ENCODE data around the gene FBXL13.

FBXL13 gene

DNA sequence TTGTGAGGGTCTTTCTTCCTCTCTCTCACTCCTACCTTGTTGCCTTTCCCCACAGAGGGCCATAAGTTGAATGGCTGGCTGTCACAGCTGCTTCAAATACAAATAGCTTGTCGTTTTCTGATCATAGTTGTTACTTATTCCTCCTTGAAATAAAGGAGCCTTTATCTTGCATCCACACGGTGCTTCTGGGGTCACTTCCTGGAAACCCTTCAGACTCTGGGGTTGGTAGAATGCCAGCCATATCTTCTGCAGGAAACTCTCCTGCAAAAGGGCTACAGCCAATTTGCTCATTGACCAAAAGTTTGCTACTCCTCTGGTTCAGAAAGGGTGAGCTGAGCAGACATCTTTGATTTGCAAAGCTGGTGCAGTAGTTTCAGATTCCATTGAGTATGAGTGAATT, 255.4 kb downstream of the FBXL13 start:
- H3K4me3 ChIP-seq (ENCODE audit: low read depth, low read length): no peak overlapping the region
- in situ Hi-C loops (cut with HindIII; ENCODE audit: low sequenced_read_pairs): no loop called here
- TF ChIP-seq, protein P1, sequence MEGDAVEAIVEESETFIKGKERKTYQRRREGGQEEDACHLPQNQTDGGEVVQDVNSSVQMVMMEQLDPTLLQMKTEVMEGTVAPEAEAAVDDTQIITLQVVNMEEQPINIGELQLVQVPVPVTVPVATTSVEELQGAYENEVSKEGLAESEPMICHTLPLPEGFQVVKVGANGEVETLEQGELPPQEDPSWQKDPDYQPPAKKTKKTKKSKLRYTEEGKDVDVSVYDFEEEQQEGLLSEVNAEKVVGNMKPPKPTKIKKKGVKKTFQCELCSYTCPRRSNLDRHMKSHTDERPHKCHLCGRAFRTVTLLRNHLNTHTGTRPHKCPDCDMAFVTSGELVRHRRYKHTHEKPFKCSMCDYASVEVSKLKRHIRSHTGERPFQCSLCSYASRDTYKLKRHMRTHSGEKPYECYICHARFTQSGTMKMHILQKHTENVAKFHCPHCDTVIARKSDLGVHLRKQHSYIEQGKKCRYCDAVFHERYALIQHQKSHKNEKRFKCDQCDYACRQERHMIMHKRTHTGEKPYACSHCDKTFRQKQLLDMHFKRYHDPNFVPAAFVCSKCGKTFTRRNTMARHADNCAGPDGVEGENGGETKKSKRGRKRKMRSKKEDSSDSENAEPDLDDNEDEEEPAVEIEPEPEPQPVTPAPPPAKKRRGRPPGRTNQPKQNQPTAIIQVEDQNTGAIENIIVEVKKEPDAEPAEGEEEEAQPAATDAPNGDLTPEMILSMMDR (IDR thresholded peaks at IDR 0.05; ENCODE audit: low read depth, low read length, missing control alignments): no peak
- no peak for DNase-seq (ENCODE audit: low read depth)

DNA sequence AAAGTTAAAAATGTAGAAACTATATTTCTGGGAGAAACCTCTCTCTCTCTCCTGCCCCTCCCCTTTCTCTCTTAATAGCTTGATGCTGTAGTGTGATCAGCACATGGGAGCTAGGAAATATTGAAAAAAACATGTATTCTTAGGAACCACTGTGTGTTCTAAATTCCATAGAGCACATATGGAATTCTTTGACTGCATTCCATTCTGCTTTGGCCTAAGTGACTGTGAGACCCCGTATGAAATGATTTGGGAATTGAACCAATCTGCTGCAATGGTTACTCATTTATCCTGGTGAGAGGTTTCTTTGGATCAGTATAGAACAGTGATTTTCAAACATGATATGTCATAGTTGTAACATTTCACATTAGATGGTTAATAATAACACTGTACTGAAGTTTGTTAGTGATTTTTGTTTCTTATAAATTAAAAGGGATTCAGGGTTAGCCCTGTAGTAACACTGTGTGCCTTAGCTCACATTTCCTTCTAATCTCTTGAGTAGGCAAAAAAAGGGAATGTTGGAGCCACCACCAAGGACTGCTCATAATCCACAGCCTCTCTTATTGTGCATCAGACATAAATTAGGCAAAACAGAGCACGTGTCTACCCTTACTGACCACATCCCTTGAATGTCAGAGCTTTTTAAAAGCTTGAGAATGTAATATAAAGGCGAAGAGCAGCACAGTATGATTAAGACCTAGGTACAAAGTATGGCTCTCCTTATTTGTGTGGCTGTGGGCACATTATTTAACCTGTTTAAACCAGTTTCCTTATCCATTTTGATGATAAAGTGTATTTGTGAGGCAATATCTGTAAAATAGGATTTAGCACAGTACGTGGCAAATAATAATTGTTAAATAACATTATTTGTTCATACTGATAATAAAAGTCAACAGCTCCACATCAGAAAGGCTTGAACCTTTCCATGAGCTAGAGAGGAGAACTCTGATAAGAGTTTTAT, 256.7 kb downstream of the FBXL13 start:
- no peak for DNase-seq (ENCODE audit: low read depth)
- no peak overlapping the region for H3K4me3 ChIP-seq (ENCODE audit: low read depth, low read length)
- in situ Hi-C loops (cut with HindIII; ENCODE audit: low sequenced_read_pairs): no loop called here
- TF ChIP-seq, protein P1 (IDR thresholded peaks at IDR 0.05; ENCODE audit: low read depth, low read length, missing control alignments): no peak

DNA sequence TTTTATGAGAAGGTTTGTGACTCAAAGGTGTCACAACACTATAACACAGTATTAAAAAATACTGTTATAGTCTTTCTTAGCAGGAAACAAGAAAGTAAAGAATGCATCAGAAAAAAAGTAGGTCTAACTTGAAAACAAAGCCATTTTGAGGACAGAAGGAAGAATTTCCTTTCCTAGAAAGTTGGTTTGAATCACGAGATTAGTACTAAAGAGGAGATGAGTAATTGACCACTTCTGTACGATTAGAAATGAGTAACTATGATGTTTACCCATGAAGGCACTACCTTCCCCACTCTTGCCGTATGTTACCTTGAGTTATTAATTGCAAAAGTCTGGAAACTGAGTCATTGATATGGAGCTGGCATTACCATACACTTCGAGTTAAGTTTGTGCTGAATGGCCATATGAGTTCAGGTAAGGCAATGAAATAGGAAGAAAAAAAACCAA, 260.5 kb downstream of the FBXL13 start:
- no peak overlapping the region for H3K4me3 ChIP-seq (ENCODE audit: low read depth, low read length)
- TF ChIP-seq, protein P1 (IDR thresholded peaks at IDR 0.05; ENCODE audit: low read depth, low read length, missing control alignments): no peak
- in situ Hi-C loops (cut with HindIII; ENCODE audit: low sequenced_read_pairs): no loop called here
- no peak for DNase-seq (ENCODE audit: low read depth)

DNA sequence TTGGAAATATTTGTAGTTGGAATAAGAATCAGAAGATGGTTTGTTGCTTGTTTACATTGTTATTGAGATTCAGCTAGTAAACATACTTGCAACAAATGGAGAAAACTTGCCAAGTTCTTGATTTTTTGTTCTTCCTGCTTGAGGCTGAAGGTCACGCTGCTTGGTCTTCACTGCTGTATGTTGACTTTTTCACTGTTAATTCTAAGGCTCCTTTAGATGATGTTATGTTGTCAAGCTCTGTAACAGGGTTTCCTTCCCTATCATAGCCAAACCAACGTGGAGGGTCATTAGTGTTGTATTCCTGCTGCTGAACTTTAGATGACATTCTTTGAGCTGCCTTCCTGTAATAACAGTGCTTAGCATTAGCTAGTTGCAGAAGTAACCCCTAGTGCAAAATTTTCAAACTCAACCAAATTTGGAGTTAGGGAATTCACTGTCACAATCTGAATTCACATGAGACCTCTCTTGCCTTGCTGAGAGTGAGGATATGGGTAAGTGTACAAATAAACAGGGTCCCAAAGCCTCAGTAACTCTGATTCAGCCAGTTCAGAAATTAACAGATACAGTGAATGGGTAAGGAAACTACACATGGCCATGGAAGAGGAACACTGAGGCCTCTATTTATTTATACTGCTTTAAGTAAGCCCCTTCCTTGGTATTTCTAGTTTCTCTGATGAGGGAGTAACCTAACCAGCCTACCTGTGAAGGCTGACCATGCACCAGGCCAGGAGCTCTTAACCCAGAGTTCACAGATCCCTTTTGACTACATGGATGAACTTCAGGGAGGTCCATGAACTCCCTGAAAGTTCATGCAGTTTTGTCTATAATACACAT, 261.2 kb downstream of the FBXL13 start:
- H3K4me3 ChIP-seq (ENCODE audit: low read depth, low read length): no peak overlapping the region
- in situ Hi-C loops (cut with HindIII; ENCODE audit: low sequenced_read_pairs): no loop called here
- no peak for DNase-seq (ENCODE audit: low read depth)
- TF ChIP-seq, protein P1 (IDR thresholded peaks at IDR 0.05; ENCODE audit: low read depth, low read length, missing control alignments): no peak

DNA sequence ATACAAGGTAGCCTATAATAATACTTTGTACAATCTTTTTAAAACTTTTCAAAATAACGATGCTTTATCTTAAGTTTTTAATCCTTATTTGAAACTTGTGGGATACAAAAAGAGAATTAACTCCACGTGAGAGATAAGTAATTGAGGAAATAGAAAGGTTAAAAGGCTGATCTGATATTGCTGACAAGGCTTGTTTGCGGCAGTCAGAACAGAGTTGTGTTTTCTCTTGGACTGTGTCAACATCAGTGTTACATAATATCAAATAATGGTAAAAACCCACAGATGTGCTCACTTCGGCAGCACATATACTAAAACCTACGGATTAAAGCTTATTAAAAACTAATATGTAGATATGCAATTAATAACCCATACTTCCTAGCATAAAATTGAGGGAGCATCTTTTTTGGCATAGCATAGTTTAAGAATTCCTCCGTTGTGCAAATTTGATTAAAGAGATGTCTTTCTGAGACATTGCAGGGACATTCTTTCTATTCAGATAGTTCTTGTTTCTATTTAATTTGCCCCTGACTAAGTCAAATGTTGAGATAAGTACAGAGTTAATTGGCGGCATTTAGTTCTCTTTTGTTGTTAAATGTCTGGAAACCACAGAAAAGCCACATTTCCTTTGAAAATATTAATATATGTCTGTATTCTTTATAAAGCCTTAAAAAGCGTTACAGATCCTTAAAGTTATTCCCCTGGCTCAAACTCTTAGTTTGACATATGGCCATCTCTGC, 262.5 kb downstream of the FBXL13 start:
- no peak for DNase-seq (ENCODE audit: low read depth)
- in situ Hi-C loops (cut with HindIII; ENCODE audit: low sequenced_read_pairs): no loop called here
- H3K4me3 ChIP-seq (ENCODE audit: low read depth, low read length): no peak overlapping the region
- TF ChIP-seq, protein P1 (IDR thresholded peaks at IDR 0.05; ENCODE audit: low read depth, low read length, missing control alignments): no peak

DNA sequence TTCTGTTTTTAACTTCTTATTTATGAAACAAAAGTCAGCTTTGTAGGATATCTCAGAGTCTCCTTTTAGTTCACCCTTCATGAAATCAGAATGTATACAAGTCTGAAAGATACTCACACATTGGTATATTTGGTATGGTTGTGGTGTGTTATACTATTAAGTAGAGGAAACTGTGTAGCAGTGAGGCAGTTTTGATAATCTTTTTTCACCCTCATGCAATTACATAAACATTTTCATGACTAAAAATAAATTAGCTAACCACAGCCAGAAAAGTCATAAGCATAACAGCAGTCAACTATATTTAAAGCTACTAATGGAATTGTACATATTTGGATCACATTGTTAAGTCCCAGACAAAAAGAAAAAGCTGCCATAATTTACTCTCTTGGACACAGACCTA, 263.7 kb downstream of the FBXL13 start:
- TF ChIP-seq, protein P1 (IDR thresholded peaks at IDR 0.05; ENCODE audit: low read depth, low read length, missing control alignments): no peak
- in situ Hi-C loops (cut with HindIII; ENCODE audit: low sequenced_read_pairs): no loop called here
- DNase-seq (ENCODE audit: low read depth): no peak
- H3K4me3 ChIP-seq (ENCODE audit: low read depth, low read length): no peak overlapping the region
